Activated CD4-positive, alpha-beta T cell treated with anti-CD3 and anti-CD28 coated beads, Interleukin-2, amount 50 U/mL, for 16 hours (primary cell): Measurements from ENCODE around the gene TOP2A.
"Not testable (repeated sequence)": the region's sequence is repeated elsewhere in the genome, so short reads cannot be mapped to it uniquely, and the experiment has no call there.

ENCODE experiments used
- DNase-seq: peaks from one replicate; pipeline ENCODE4 v3.0.0-alpha.2; 2020

Gene TOP2A

GRCh38 chr17:40375786-40376185, 41.9 kb downstream of the TOP2A start:
- DNase-seq: not testable (repeated sequence)

GRCh38 chr17:40374821-40375498, 42.7 kb downstream of the TOP2A start:
- DNase-seq: no peak

DNA sequence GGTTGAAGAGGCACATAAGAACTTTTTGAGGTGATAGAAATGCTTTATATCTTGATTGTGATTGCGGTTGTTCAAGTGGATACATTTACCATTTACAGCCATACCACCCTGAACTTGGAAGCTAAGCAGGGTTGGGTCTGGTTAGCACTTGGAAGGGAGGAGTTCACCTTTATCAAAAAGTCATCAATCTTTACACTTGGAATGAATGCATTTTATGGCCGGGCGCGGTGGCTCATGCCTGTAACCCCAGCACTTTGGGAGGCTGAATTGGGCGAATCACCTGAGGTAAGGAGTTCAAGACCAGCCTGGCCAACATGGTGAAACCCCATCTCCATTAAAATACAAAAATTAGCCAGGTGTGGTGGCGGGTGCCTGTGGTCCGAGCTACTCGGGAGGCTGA, 43.7 kb downstream of the TOP2A start:
- no peak for DNase-seq

- DNase-seq: no peak
Measured at GRCh38 chr17:40373324-40373723, 44.4 kb downstream of the TOP2A start.

GRCh38 chr17:40372644-40373043, 45.1 kb downstream of the TOP2A start:
- DNase-seq: not testable (repeated sequence)

DNA sequence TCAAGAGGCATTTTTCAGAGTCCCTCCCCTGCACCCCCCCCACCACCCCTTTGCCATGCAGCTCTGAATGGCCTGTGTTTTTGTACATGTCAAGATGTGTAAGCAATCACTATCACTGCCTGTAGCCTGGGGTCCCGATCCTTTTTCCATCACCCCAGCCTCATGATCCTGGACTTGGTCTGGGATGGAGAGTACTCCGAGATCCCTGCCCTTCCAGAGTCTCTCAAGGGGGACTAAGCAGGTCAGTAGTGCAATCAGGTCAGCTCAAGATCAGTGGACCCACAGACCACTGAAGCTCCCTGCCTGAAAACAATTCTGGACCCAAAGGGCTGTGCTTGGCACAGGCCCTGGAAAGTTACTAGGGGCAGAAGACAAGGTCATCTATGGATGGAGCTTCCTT, 45.7 kb downstream of the TOP2A start:
- no peak for DNase-seq

GRCh38 chr17:40371261-40371929, 46.3 kb downstream of the TOP2A start:
- DNase-seq: peak; percentile 47

DNA sequence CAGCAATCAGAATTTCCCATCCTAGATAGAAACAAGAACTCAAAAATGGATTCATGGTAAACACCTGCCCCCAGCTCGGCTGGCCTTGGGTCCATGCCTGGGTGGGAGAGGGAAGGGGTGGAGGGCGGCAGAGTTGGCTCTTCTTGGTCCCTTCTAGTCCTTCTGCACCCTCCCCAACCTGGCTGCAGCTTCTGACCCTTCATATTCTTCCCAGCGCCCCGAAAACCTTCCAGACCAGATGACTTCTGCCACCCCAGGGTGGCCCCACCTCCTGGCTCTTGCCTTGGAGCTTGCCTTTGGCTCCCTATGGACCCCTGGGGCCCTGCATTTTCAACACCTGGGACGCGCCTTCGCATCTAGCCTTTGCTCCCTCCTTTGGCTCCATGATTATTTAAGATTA, 47.8 kb downstream of the TOP2A start:
- DNase-seq: no peak

GRCh38 chr17:40367728-40368127, 50.0 kb downstream of the TOP2A start:
- not testable (repeated sequence) for DNase-seq

DNA sequence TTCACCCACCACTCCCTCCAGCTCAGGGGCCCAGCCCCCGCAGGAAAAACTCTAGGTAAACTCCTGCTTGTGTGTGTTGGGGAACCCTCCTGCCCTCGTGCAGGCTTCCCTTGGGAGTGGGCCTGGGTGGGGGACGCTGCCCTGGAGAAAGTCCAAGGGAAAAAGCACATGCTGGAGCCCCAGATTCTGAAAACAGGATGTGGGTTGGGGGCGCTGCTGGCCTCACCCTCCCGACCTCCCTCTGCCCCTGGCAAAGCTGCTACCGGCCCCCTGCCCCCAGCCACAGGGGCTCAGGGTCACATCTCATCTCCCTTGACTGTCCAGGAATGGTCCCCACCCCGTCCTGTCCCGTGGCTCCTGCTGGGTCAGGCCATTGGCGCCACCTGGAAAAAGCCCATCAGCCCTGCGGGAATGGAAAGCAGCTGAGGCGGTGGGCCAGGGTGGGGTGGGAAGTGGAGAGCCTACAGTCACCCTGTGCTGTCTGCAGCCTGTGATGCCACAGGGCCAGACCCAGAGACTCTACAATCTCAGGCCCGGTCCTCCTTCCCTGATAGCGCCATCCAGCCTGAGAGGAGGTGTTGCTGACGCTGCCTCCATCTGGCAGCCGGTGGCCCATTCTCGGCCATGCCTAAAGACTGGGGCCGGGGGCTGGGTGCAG, 50.7 kb downstream of the TOP2A start:
- no peak for DNase-seq

DNA sequence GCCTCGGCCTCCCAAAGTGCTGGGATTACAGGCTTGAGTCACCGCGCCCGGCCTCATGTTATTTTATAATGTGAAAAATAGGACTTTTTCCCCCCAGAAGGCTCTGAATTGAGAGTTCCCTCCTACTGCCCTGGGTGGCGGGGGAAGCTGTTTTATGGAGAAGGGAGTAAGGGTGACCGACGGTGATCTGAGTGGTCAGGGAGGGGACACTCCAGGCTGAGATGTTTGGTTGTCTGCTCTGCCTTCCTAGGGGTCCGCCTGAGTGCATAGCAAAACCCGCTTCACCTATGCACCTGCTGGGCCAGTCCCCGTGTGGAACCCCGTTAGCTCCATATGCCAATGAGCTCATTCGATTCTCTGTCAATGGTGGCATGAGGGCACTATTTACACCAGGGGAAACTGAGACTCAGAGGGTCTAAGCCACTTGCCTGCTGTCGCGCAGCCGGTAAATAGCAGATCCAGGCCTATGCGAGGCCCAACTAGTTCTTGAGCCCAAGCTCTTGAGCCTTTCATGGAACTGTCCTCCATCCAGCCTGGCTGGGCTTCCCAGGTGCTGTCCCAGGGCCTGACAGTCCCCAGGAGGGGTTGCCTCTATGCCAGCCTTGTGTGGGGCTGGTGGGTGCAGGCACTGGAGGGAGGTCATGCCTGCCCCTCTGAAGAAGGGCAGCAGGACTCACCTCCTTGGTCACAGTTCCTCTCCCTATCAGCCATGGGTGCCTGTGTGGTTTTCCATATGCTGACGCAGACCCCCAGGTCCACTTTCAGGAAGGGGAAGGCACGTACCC, 51.4 kb downstream of the TOP2A start:
- no peak for DNase-seq

DNA sequence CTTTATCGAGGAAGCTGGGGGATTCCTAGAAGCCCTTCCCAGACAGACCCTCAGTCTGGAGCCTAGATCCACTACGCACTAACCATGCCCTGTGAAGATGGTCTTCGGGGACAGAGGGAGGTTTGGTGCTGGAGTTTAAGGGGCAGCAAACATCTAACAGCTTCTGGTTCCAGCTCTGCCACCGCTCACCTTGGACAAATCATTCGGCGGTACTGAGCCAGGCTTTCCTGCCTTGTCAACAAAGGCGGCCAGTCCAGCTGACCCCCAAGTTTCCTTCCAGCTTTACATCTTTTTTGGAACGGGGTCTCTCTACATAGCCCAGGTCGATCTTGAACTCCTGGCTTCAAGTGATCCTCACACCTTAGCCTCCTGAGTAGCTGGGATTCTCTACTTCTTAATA, 52.8 kb downstream of the TOP2A start:
- no peak for DNase-seq

DNA sequence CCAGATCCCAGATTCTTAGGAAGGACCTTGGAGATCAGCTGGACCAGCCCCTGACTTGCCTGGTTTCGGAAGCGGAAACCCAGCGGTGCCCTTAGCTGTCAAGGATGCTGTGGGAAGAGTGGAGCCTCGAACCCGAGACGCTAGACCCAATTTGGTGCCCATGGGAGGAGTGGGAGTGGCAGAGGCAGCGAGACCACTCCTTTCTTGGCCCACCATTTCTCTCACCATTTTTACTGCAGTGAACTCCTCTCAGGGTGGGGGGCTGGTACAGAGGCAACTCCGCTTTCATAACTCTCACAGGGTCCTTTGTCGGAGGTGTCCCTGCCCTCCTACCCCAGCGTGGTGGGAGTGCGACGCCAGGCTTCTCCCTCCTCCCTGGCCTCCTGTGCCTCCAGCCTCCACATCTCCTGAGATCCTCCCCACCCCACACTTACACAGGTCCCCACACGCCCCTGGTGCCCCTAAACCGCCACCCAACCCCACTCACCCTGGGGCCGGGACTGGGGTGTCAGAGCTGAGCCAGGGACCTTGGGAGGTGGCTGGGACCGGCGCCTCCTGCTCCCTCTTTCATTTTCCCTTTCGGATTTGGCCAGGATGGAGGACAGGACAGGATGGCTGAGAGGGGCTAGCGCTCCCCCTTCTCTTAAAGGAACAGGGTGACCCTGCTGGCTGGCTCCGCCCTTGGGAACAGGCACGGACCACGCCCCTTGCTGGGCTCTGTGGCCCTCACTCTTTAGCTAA, 53.4 kb downstream of the TOP2A start, which contains the start of gene GJD3:
Gene GJD3 (minus strand): TSS at position 617 of the 741 bp plus-strand sequence. CDS start 922 bp downstream, outside the sequence.
- no peak for DNase-seq

- DNase-seq: no peak
Measured at GRCh38 chr17:40363111-40363827, 54.4 kb downstream of the TOP2A start.

DNA sequence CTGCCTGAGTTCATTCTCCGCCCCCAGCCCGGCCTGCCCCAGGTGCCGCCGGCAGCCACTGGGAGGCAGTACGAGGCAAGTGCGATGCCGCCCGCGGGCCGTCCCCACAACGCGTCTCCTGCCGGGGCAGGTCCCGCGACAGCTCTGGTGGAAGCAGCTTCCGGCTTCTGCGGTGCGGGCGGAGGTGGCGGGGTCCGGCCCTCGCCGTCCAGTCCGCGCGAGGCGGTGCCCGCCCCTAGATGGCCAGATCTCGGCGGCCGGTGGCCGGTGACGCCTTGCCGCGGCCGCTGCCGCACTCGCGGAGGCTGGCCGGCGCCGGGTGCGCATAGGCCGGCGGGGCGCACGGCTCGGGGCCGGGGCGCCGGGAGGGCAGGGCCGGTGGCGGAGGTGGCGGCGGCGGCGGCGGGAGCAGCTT, 55.0 kb downstream of the TOP2A start:
- DNase-seq: peak; percentile 87

- DNase-seq: no peak
Measured at GRCh38 chr17:40361925-40362695, 55.6 kb downstream of the TOP2A start.

DNA sequence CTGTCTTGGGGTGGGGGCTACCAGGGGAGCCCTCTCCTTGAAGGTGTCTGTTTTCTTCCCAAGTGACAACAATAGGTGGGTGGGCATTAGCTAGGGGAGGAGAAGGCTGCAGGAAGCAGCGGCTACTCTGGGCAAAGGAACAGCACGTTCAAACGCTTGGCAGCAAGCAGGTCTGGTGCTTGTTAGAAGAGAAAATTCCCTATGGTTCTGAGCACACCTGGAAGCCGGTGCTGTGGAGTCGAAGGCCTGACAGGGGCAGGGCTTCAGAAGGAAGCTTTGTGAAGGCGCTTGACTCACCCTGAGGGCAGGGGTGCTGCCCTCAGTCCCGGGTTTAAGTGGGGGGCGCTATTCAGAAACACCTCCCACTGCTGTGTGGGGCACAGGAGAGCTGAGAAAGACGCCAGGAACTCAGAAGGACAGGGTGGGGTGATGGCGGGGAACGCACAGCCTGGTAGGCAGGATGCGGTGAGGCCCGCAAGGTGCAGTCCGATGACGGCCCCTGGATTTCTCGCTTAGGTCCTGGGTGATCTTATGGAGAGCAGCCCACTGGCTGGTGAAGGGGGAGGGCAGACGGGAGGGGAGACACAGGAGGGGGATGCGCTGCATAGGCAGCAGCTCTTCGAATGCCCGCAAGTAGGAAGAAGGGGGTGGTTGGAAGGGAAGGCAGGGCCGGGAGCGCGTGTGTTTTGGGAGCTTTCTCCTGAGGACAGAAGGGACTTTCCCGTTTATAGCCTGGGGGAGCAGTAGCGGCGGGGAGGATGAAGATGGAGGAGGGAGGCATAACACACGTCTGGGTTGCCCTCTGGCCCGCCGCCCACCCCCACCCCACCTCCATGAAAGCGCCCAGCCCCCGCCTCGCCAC, 56.4 kb downstream of the TOP2A start:
- DNase-seq: no peak

- no peak for DNase-seq
Measured at GRCh38 chr17:40360091-40360490, 57.6 kb downstream of the TOP2A start.

- peak; percentile 89 for DNase-seq
Measured at GRCh38 chr17:40358323-40359038, 59.2 kb downstream of the TOP2A start.
